Esophagus muscularis mucosa (tissue), 3 donors: ENCODE results near the gene ANO6.

Experiments used
- POLR2AphosphoS5 ChIP-seq, 2 donors: sonication (generic); formaldehyde crosslinking; IDR thresholded peaks; one replicate each; pipeline ENCODE4 v1.6.1; 2017; ENCODE audit warnings: antibody characterized with exemption in 2 of 2
- TF ChIP-seq, protein P1 (sequence below), 3 experiments: fragments of 200-600 bp in 2 of 3; fragments of 450-650 bp in 1 of 3; sonication (generic) in 2 of 3; IDR thresholded peaks; one replicate each; pipeline ENCODE4 v1.5.1; 2017 to 2019; ENCODE audit warnings: antibody characterized with exemption in 3 of 3, mild to moderate bottlenecking in 2 of 3, moderate library complexity in 1 of 3

DNA sequence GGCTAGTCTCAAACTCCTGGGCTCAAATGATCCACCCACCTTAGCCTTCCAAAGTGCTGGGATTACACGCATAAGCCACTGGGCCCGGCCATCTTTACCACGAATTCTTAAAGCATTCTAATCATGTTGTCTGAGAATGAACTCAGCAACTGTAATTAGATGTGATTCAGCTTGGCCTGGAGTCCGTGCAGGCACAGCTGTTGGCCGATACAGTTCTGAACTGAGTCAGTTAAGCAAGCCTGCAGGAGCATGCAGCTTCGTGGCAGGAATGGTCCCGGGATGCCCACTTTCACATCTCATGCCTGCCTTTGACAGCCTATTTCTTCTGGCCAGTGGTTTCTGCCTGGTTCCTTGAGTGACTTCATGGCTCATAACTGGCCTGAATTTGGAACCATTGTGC is 194.1 kb downstream of the ANO6 start:
- TF ChIP-seq, protein P1, sequence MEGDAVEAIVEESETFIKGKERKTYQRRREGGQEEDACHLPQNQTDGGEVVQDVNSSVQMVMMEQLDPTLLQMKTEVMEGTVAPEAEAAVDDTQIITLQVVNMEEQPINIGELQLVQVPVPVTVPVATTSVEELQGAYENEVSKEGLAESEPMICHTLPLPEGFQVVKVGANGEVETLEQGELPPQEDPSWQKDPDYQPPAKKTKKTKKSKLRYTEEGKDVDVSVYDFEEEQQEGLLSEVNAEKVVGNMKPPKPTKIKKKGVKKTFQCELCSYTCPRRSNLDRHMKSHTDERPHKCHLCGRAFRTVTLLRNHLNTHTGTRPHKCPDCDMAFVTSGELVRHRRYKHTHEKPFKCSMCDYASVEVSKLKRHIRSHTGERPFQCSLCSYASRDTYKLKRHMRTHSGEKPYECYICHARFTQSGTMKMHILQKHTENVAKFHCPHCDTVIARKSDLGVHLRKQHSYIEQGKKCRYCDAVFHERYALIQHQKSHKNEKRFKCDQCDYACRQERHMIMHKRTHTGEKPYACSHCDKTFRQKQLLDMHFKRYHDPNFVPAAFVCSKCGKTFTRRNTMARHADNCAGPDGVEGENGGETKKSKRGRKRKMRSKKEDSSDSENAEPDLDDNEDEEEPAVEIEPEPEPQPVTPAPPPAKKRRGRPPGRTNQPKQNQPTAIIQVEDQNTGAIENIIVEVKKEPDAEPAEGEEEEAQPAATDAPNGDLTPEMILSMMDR (IDR thresholded peaks at IDR 0.05): no peak
- no peak for TF ChIP-seq POLR2AphosphoS5 (IDR thresholded peaks at IDR 0.05)
